PC-3 (cell line): ENCODE measurements around the gene EID3. TPM values are rescaled to one million over a fixed set of nuclear protein-coding genes. Genes with fewer than 3 reads are reported as not detected.

Experiments
- ATAC-seq: fragments of 200-7000 bp; cut with Tn5 transposase; 2 replicates; pipeline ENCODE4 v1.9.1; 2020; ENCODE audit warnings: mild to moderate bottlenecking, moderate library complexity
- BruUV-seq: library from RNA; stranded (reverse); fragments of 400-500 nt; replicated peaks from 2 replicates; lab custom pipeline; 2021; lab: Mats Ljungman, UMichigan
- CTCF ChIA-PET: fragments of 300-600 bp; sonication (Branson Sonifier 250); formaldehyde crosslinking; loops from one replicate; lab custom pipeline; 2022; ENCODE audit warnings: antibody characterized with exemption; lab: Charles Lee
- POLR2A ChIA-PET: fragments of 300-600 bp; sonication (Branson Sonifier 250); formaldehyde crosslinking; loops from one replicate; lab custom pipeline; 2022; ENCODE audit warnings: antibody characterized with exemption; ENCODE audit not compliant: unreplicated experiment; lab: Charles Lee
- DNase-seq: peaks from one replicate; pipeline ENCODE4 v3.0.0-alpha.2; 2015
- H2AFZ ChIP-seq: fragments of 300-600 bp; sonication (generic); 2 replicates; pipeline ENCODE4 v1.6.0; 2016; ENCODE audit warnings: antibody characterized with exemption, low read length
- H3F3A ChIP-seq: fragments of 300-600 bp; sonication (generic); one replicate; pipeline ENCODE4 v1.6.0; 2017; ENCODE audit warnings: antibody characterized with exemption, low read length, control low read depth, mild to moderate bottlenecking; ENCODE audit not compliant: unreplicated experiment
- H3K27ac ChIP-seq: fragments of 300-600 bp; sonication (generic); 2 replicates; pipeline ENCODE4 v1.5.1; 2016; ENCODE audit warnings: mild to moderate bottlenecking, low read length
- H3K27me3 ChIP-seq: fragments of 300-600 bp; sonication (generic); 2 replicates; pipeline ENCODE4 v1.6.1; 2016; ENCODE audit warnings: low read length, mixed read lengths
- H3K36me3 ChIP-seq: fragments of 300-600 bp; sonication (generic); 2 replicates; pipeline ENCODE4 v1.6.1; 2016; ENCODE audit warnings: low read depth, mixed run types, low read length, mixed read lengths
- H3K4me1 ChIP-seq: fragments of 300-600 bp; sonication (generic); 2 replicates; pipeline ENCODE4 v1.5.1; 2016; ENCODE audit warnings: low read length; ENCODE audit not compliant: insufficient read depth
- H3K4me2 ChIP-seq: fragments of 300-600 bp; sonication (generic); 2 replicates; pipeline ENCODE4 v1.6.0; 2016; ENCODE audit warnings: low read length
- H3K4me3 ChIP-seq: fragments of 300-600 bp; sonication (generic); 2 replicates; pipeline ENCODE4 v1.5.1; 2016; ENCODE audit warnings: mild to moderate bottlenecking, low read length, mixed read lengths
- H3K79me2 ChIP-seq: fragments of 300-600 bp; sonication (generic); 2 replicates; pipeline ENCODE4 v1.6.1; 2017; ENCODE audit warnings: low read length, mixed read lengths
- H3K9ac ChIP-seq: fragments of 300-600 bp; sonication (generic); 2 replicates; pipeline ENCODE4 v1.6.0; 2016; ENCODE audit warnings: mild to moderate bottlenecking, low read length
- H3K9me2 ChIP-seq: fragments of 300-600 bp; sonication (generic); replicated peaks from 2 replicates; pipeline ENCODE4 v1.6.1; 2016; ENCODE audit warnings: mixed run types, low read length, mixed read lengths
- H3K9me3 ChIP-seq: fragments of 300-600 bp; sonication (generic); 2 replicates; pipeline ENCODE4 v1.6.1; 2016; ENCODE audit warnings: low read length, mixed read lengths
- H4K20me1 ChIP-seq: fragments of 300-600 bp; sonication (generic); 2 replicates; pipeline ENCODE4 v1.6.1; 2016; ENCODE audit warnings: low read length, mixed read lengths
- CTCF ChIP-seq: fragments of 300-600 bp; sonication (generic); conservative IDR thresholded peaks from 2 replicates; pipeline ENCODE4 v1.5.1; 2017; ENCODE audit warnings: antibody characterized with exemption, low read depth, mild to moderate bottlenecking, low read length
- EZH2 ChIP-seq: fragments of 300-600 bp; sonication (generic); IDR thresholded peaks from one replicate; pipeline ENCODE4 v1.6.1; 2017; ENCODE audit warnings: antibody characterized with exemption, mild to moderate bottlenecking, low read length; ENCODE audit not compliant: unreplicated experiment
- EZH2phosphoT487 ChIP-seq: fragments of 300-600 bp; sonication (generic); IDR thresholded peaks from 2 replicates; pipeline ENCODE4 v1.6.1; 2018; ENCODE audit warnings: mild to moderate bottlenecking, antibody characterized with exemption, low read length, borderline replicate concordance
- intact Hi-C: fragments of 100-400 bp; cut with micrococcal nuclease; formaldehyde crosslinking; loops from 2 replicates; pipeline ENCODE4 v1.9.0; 2023
- total RNA-seq: library from RNA; depleted of rRNA; stranded (reverse); fragments of >200 nt; gene quantifications from 2 replicates; pipeline ENCODE4 v1.2.3, GENCODE V29; 2014

EID3 gene
- total RNA-seq, 1 experiment from 2014 or later: 9.8 TPM

- no peak overlapping the region for H3K27ac ChIP-seq
- TF ChIP-seq CTCF: no peak
- TF ChIP-seq EZH2: no peak
- no peak for TF ChIP-seq EZH2phosphoT487
- no peaks in the 10 kb centered on the region for H3K9me3 ChIP-seq
- ATAC-seq (no peak), DNase-seq (no peak)
- H2AFZ ChIP-seq: no peak overlapping the region
- BruUV-seq: no TSS peak
- peaks cover 86% of the 10 kb centered on the region for H4K20me1 ChIP-seq
- H3K36me3 ChIP-seq: peaks cover 80% of the 10 kb centered on the region
- H3K79me2 ChIP-seq: peaks cover 97% of the 10 kb centered on the region
- ChIA-PET POLR2A (no interaction called here), CTCF (no interaction called here)
- H3K27me3 ChIP-seq: no peaks in the 10 kb centered on the region
- H3K9ac ChIP-seq: no peak overlapping the region
- H3K4me1 ChIP-seq: no peaks in the 10 kb centered on the region
- no peak overlapping the region for H3K4me3 ChIP-seq
- intact Hi-C loops: loop anchor here (10.0 kb wide), 1 partner anchor 253 kb away; the partner anchor contains the start of gene GLT8D2
- H3K4me2 ChIP-seq: no peak overlapping the region
- H3F3A ChIP-seq: peaks cover 20% of the 10 kb centered on the region
- no peaks in the 10 kb centered on the region for H3K9me2 ChIP-seq
Observed at GRCh38 chr12:104307655-104308000, 4.1 kb downstream of the EID3 start.

GRCh38 chr12:104309446-104309993, 6.0 kb downstream of the EID3 start:
- no peak overlapping the region for H3K4me3 ChIP-seq
- ATAC-seq: no peak
- no peaks in the 10 kb centered on the region for H3K27me3 ChIP-seq
- ChIA-PET CTCF (no interaction called here), POLR2A (interaction anchor here (0.6 kb wide), 1 partner anchor 91 kb away, joined by 9 read pairs; no protein-coding TSS in a partner anchor)
- no peak for DNase-seq
- peaks cover 25% of the 10 kb centered on the region for H3F3A ChIP-seq
- H3K9me2 ChIP-seq: no peaks in the 10 kb centered on the region
- intact Hi-C loops: loop anchor here (10.0 kb wide), 1 partner anchor 255 kb away; the partner anchor contains the start of gene GLT8D2
- no peak overlapping the region for H3K9ac ChIP-seq
- H3K4me1 ChIP-seq: no peaks in the 10 kb centered on the region
- TF ChIP-seq EZH2 (no peak), CTCF (no peak), EZH2phosphoT487 (no peak)
- peaks cover 82% of the 10 kb centered on the region for H3K36me3 ChIP-seq
- H2AFZ ChIP-seq: no peak overlapping the region
- H3K9me3 ChIP-seq: no peaks in the 10 kb centered on the region
- BruUV-seq: no TSS peak
- H3K4me2 ChIP-seq: no peak overlapping the region
- no peak overlapping the region for H3K27ac ChIP-seq
- peaks cover 83% of the 10 kb centered on the region for H4K20me1 ChIP-seq
- H3K79me2 ChIP-seq: peaks cover 97% of the 10 kb centered on the region
